Effector CD8-positive, alpha-beta T cell (primary cell): ENCODE measurements around the gene NMNAT2.
"Not testable (repeated sequence)": the region's sequence is repeated elsewhere in the genome, so short reads cannot be mapped to it uniquely, and the experiment has no call there.

Source experiments
- DNase-seq: peaks from one replicate; lab custom pipeline; 2025; lab: John Stamatoyannopoulos, UW
- total RNA-seq, 4 experiments: gene quantifications; one replicate each; lab custom pipeline; 2026; lab: John Stamatoyannopoulos, UW

The NMNAT2 gene
- total RNA-seq = 0 to 0.18 (median 0.09) reads per million in 4 experiments

DNA sequence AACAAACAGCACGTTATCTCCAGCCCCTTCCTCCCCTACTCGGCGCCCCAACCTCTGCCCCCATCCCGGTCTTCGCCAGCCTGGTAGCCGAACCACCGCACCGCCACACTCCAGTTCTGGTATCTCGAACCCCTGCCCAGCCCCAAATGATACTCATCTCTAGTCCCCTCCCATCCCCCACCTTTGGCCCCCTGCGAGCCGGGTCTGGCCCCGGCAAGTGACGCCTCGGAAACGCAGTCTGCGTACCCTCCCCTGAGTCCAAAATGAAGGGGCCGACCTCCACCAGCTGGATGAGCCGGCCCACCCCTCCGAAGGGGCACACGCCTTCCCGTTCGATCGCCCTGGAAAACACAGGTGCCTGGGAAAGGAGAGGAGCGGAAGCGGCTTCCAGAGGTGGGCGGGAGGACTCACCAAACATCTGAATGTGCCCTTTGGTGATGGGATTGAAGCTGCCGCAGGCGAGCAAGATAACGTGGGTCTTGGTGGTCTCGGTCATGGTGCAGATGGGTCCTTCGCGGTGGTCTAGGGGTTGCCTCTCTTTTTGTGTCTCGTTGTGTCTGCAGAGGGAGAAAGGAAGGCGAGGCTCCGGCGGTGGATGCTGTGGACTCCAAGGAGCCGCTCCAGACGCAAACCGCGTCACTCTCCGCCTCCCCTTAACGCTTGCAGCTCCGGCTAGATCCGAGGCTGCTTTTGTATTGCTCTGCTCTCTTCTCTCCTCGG, at the start of gene NMNAT2:
TSS of gene NMNAT2 (minus strand) at position 609 of the 720 bp plus-strand sequence. CDS start at position 496, 113 bp downstream.
- DNase-seq = no peak

DNA sequence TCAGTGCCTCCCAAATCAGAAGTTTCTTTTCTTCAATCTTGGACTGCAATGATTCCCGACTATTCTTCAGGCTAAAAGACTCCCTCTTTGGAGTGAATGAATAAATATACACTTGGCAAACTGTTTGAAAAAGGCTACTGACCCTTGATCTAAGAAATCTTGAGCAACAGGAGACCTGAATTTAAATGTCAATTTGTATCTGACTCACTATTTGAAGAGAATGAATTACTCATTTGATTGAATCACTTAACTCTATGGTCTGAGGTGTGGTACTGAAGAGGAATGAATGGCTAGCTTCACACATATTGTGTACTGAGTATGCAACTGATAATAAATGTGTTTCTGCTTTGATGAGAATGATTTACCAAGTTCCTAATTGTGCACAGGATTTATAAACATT, 49.5 kb upstream of the NMNAT2 start:
- no peak for DNase-seq

- no peak for DNase-seq
Observed at GRCh38 chr1:183466781-183467180, 48.6 kb upstream of the NMNAT2 start.

DNA sequence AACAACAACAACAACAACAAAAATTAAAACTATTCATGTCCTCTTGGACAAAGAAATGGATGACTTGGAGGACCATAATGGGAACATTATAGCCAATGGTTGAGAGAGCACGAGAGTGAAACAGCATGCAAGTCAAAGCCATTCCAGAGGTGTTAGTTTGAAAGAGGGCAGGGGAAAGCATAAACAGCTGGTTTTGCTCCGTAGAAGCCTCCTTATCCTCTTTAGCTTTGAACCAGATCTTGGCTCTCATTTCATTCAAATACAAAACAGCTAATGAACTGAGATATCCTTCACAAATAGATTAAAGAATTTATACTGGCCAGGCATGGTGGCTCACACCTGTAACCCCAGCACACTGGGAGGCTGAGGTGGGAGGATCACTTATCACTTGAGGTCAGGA, 45.4 kb upstream of the NMNAT2 start:
- no peak for DNase-seq

DNA sequence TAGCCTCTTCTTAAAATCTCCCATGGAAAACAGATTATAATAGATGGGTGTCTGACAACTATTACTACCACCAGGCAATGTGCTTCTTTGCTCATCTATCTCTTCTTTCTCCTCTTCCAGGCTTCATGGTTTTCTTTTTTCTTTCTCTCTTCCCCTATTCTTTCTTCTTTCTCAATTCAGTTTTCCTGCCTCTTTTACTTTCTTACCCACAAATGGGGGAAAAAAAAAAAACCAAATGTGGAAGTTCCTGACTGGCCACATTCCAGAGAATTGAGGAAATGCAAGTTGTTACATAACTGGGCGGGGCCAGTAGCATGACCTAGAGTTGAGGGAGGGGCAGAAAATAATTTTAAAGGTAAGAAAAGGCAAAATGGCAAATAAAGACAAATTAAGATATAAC, 43.2 kb upstream of the NMNAT2 start:
- no peak for DNase-seq

- DNase-seq = no peak
Observed at GRCh38 chr1:183460596-183460995, 42.4 kb upstream of the NMNAT2 start.

- no peak for DNase-seq
Observed at GRCh38 chr1:183457449-183457848, 39.3 kb upstream of the NMNAT2 start.

GRCh38 chr1:183456826-183457225, 38.6 kb upstream of the NMNAT2 start:
- no peak for DNase-seq

DNA sequence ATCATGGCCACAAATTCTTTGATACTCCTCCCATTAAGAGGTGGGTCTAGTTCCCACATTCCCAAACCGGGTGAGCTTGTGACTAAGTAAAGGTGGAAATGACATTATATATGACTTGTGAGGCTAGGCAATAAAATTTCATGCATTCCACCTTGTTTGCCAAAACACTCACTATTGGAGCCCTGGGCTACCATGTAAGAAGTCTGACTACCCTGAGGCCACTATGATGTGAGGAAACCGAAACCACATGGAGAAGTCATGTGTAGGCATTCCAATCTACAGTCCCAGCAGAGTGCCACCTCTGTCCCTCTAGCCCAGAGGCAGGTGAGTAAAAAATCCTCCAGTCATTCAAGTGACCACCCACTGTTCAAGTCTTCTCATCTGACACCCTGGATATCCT, 36.2 kb upstream of the NMNAT2 start:
- no peak for DNase-seq

- DNase-seq = no peak
Observed at GRCh38 chr1:183450093-183450492, 31.9 kb upstream of the NMNAT2 start.

- no peak for DNase-seq
Observed at GRCh38 chr1:183449223-183449770, 31.1 kb upstream of the NMNAT2 start.

DNA sequence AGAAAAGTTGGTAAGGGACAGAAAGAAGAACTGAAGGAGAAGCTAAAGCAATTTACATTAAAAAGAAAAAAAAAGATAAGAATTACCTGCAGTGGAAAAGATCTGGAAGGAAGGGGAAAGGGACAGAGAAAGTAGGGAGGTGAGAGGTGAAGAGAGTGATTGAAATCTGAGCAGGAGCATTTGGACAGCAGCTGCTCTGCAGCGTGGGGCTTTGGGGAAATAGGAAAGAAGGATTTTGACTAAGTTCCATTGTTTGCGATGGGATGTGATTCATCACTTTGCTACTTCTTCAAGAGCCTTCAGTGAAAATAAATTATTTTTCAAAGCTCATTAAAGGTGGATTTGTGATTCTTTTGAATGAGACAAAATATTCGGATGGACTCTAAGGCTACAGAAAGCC, 26.1 kb upstream of the NMNAT2 start:
- DNase-seq = no peak

- no peak for DNase-seq
Observed at GRCh38 chr1:183443466-183443865, 25.3 kb upstream of the NMNAT2 start.

- DNase-seq = no peak
Observed at GRCh38 chr1:183443011-183443410, 24.8 kb upstream of the NMNAT2 start.

DNA sequence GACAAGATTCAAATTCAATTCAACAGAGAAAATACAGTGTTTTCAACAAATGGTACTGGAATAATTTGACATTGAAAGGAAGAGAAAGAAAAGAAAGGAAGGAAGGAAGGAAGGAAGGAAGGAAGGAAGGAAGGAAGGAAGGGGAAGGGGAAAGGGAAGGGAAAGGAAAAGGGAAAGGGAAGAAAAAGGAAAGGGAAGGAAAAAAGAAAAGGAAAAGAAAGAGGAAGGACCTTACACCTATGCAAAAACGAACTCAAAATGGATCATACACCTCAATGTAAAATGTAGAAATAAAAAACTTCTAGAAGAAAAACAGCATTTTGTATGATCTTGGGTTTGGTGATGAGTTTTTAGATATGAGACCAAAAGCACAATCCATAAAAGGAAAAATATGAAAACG, 19.9 kb upstream of the NMNAT2 start:
- DNase-seq = no peak

GRCh38 chr1:183435497-183435896, 17.3 kb upstream of the NMNAT2 start:
- DNase-seq = no peak

- DNase-seq = no peak
Observed at GRCh38 chr1:183433703-183434102, 15.5 kb upstream of the NMNAT2 start.

GRCh38 chr1:183432548-183432875, 14.3 kb upstream of the NMNAT2 start:
- DNase-seq = no peak

- no peak for DNase-seq
Observed at GRCh38 chr1:183431840-183432547, 13.8 kb upstream of the NMNAT2 start.

DNA sequence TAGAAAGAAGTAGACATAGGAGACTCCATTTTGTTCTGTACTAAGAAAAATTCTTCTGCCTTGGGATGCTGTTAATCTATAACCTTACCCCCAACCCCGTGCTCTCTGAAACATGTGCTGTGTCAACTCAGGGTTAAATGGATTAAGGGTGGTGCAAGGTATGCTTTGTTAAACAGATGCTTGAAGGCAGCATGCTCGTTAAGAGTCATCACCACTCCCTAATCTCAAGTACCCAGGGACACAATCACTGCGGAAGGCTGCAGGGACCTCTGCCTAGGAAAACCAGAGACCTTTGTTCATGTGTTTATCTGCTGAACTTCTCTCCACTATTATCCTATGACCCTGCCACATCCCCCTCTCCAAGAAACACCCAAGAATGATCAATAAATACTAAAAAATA, 9.4 kb upstream of the NMNAT2 start:
- DNase-seq = not testable (repeated sequence)

DNA sequence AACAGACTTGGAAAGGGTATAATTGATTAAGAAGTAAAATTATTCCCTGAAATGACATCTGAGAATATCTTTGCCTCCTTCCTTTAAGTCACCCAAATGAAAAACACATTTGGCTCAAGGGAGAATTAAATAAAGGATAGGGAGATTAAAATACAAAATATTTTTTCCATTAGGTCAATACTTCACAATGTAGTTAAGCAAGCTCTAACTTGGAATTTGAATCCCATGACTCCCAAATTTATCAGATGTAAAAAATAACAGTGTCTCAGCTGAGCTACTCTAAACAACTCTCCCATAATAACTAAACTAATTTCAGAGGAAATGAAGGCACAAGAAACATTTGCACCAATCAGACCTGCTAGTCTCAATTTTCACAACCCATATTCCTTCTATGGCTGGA, 6.5 kb upstream of the NMNAT2 start:
- no peak for DNase-seq

GRCh38 chr1:183423541-183423940, 5.4 kb upstream of the NMNAT2 start:
- no peak for DNase-seq

- DNase-seq = no peak
Observed at GRCh38 chr1:183419399-183419798, 1.2 kb upstream of the NMNAT2 start.
